ENCODE data around the gene GLG1. TPM values are rescaled to one million over a fixed set of nuclear protein-coding genes. Genes with fewer than 3 reads are reported as not detected.

GLG1 gene
- total RNA-seq, 1 donor from 2014 or later = 276 TPM

- Mint-ChIP-seq H3K4me1 (ENCODE audit: low read depth) (peaks cover 50% of the 10 kb centered on the region), H3K4me3 (ENCODE audit: unreplicated experiment) (no peak overlapping the region), H3K27ac (ENCODE audit: unreplicated experiment) (no peak overlapping the region), H3K9me3 (ENCODE audit: low read depth) (no peaks in the 10 kb centered on the region), H3K27me3 (ENCODE audit: low read depth) (no peaks in the 10 kb centered on the region), H3K36me3 (ENCODE audit: low read depth) (no peaks in the 10 kb centered on the region)
- TF ChIP-seq, protein P1, sequence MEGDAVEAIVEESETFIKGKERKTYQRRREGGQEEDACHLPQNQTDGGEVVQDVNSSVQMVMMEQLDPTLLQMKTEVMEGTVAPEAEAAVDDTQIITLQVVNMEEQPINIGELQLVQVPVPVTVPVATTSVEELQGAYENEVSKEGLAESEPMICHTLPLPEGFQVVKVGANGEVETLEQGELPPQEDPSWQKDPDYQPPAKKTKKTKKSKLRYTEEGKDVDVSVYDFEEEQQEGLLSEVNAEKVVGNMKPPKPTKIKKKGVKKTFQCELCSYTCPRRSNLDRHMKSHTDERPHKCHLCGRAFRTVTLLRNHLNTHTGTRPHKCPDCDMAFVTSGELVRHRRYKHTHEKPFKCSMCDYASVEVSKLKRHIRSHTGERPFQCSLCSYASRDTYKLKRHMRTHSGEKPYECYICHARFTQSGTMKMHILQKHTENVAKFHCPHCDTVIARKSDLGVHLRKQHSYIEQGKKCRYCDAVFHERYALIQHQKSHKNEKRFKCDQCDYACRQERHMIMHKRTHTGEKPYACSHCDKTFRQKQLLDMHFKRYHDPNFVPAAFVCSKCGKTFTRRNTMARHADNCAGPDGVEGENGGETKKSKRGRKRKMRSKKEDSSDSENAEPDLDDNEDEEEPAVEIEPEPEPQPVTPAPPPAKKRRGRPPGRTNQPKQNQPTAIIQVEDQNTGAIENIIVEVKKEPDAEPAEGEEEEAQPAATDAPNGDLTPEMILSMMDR (IDR thresholded peaks at IDR 0.05) = no peak
- peak; percentile 4 for DNase-seq (ENCODE audit: low spot score)
Observed at GRCh38 chr16:74608381-74608780, 1.5 kb upstream of the GLG1 start.

DNA sequence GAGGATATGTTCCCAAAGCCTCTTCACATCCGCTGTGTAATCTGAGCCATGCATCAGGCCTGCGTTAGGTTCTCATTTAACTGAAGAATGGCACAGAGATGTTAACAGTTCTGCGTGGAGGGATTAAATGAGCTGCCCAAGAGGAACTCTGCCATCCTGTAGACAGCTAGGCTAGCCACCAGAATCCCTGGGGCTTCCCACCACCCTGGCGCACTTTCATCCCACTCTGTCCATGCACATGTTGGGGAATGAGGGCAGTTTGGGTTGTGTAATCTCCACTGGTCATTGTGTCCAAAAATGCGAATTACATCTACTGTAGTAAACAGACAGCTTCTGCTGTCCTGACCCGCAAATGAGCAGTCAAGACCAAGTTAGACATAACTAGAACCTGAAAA lies 1.0 kb upstream of the GLG1 start:
- TF ChIP-seq, protein P1 (IDR thresholded peaks at IDR 0.05) = no peak
- H3K36me3 Mint-ChIP-seq (ENCODE audit: low read depth) = no peaks in the 10 kb centered on the region
- peak overlapping the region; percentile 99 for H3K27ac Mint-ChIP-seq (ENCODE audit: unreplicated experiment)
- H3K27me3 Mint-ChIP-seq (ENCODE audit: low read depth) = no peaks in the 10 kb centered on the region
- peak; percentile 13 for DNase-seq (ENCODE audit: low spot score)
- no peaks in the 10 kb centered on the region for H3K9me3 Mint-ChIP-seq (ENCODE audit: low read depth)
- peaks cover 53% of the 10 kb centered on the region for H3K4me1 Mint-ChIP-seq (ENCODE audit: low read depth)
- H3K4me3 Mint-ChIP-seq (ENCODE audit: unreplicated experiment) = peak overlapping the region; percentile 99

- Mint-ChIP-seq H3K4me1 (ENCODE audit: low read depth) (peaks cover 55% of the 10 kb centered on the region), H3K4me3 (ENCODE audit: unreplicated experiment) (peak overlapping the region; percentile 99), H3K36me3 (ENCODE audit: low read depth) (no peaks in the 10 kb centered on the region), H3K27ac (ENCODE audit: unreplicated experiment) (peak overlapping the region; percentile 99), H3K9me3 (ENCODE audit: low read depth) (no peaks in the 10 kb centered on the region), H3K27me3 (ENCODE audit: low read depth) (no peaks in the 10 kb centered on the region)
- TF ChIP-seq, protein P1 (IDR thresholded peaks at IDR 0.05) = no peak
- no peak for DNase-seq (ENCODE audit: low spot score)
Observed at GRCh38 chr16:74607310-74607961, 522 bp upstream of the GLG1 start.

GRCh38 chr16:74605746-74606520 lies 981 bp downstream of the GLG1 start:
- Mint-ChIP-seq H3K36me3 (ENCODE audit: low read depth) (no peaks in the 10 kb centered on the region), H3K9me3 (ENCODE audit: low read depth) (no peaks in the 10 kb centered on the region), H3K4me1 (ENCODE audit: low read depth) (peaks cover 55% of the 10 kb centered on the region), H3K27me3 (ENCODE audit: low read depth) (no peaks in the 10 kb centered on the region), H3K4me3 (ENCODE audit: unreplicated experiment) (peak overlapping the region; percentile 99), H3K27ac (ENCODE audit: unreplicated experiment) (peak overlapping the region; percentile 99)
- TF ChIP-seq, protein P1 (IDR thresholded peaks at IDR 0.05) = no peak
- DNase-seq (ENCODE audit: low spot score) = no peak

DNA sequence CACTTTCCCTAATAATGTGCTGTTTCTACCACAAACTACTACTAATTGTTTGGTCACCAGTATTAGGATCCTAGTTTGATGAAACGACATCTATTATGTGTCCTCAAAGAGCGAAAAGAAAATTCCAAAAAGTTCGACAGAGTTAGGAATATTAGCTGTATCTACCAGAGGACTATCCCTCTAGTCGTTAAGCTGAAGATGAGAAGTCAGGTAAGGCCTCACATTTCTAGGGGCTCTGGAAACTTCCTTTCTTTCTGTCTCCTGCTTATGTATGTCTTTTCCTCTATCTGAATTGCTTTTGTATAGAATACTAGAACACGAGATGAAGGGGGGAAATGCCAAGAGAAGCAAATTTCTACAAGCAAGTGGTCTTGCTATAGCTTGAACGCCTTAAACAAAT lies 1.6 kb downstream of the GLG1 start:
- TF ChIP-seq, protein P1 (IDR thresholded peaks at IDR 0.05) = no peak
- H3K9me3 Mint-ChIP-seq (ENCODE audit: low read depth) = no peaks in the 10 kb centered on the region
- no peak for DNase-seq (ENCODE audit: low spot score)
- H3K27ac Mint-ChIP-seq (ENCODE audit: unreplicated experiment) = peak overlapping the region; percentile 99
- H3K4me3 Mint-ChIP-seq (ENCODE audit: unreplicated experiment) = peak overlapping the region; percentile 99
- H3K27me3 Mint-ChIP-seq (ENCODE audit: low read depth) = no peaks in the 10 kb centered on the region
- H3K36me3 Mint-ChIP-seq (ENCODE audit: low read depth) = no peaks in the 10 kb centered on the region
- H3K4me1 Mint-ChIP-seq (ENCODE audit: low read depth) = peaks cover 61% of the 10 kb centered on the region
